Activated CD4-positive, alpha-beta T cell treated with anti-CD3 and anti-CD28 coated beads, Interleukin-2, amount 50 U/mL, for 48 hours (primary cell): ENCODE results near the gene LIN37.

Experiments
- DNase-seq, 2 experiments: peaks; one replicate each; pipeline ENCODE4 v3.0.0-alpha.2; 2020

The LIN37 gene

GRCh38 chr19:35775298-35776101 is 27.1 kb downstream of the LIN37 start, which contains the start of gene ARHGAP33:
Gene ARHGAP33, plus strand, starts transcription at chr19:35775564. Its CDS starts 95 bp downstream, at chr19:35775659.
- DNase-seq: peak; percentile 100

GRCh38 chr19:35776102-35776788 is 27.9 kb downstream of the LIN37 start:
- no peak for DNase-seq

GRCh38 chr19:35777086-35777841 is 28.9 kb downstream of the LIN37 start:
- DNase-seq: no peak

GRCh38 chr19:35777961-35778360 is 29.6 kb downstream of the LIN37 start:
- no peak for DNase-seq

- DNase-seq: no peak
These were observed 30.7 kb downstream of the LIN37 start for GRCh38 chr19:35779033-35779432.

DNA sequence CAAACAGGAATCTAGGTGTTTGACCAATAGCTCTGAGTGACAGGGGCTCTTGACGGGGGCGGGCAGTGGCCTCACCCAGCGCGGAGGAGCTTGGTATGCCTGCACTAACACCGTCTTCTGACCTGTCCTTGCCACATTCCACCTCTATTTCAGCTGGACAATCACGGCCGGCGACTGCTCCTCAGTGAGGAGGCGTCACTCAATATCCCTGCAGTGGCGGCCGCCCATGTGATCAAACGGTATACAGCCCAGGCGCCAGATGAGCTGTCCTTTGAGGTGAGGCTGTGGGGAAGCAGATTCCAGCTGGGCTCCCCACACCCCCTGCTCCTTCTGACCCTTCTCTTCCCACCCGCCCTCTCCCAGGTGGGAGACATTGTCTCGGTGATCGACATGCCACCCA is 31.7 kb downstream of the LIN37 start:
- DNase-seq: no peak

DNA sequence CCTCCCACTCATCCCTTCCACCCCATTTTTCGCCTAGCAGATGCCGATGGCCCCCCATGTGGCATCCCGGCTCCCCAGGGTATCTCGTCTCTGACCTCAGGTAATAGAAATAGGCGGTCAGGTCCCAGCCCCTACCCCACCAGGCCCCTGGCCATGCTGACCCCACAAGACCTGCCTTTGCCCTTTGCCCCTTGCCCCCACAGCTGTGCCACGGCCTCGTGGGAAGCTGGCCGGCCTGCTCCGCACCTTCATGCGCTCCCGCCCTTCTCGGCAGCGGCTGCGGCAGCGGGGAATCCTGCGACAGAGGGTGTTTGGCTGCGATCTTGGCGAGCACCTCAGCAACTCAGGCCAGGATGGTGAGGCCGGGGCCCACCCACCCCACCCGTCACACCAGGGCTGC is 32.3 kb downstream of the LIN37 start:
- DNase-seq: no peak

GRCh38 chr19:35781650-35782049 is 33.3 kb downstream of the LIN37 start:
- DNase-seq: no peak

DNA sequence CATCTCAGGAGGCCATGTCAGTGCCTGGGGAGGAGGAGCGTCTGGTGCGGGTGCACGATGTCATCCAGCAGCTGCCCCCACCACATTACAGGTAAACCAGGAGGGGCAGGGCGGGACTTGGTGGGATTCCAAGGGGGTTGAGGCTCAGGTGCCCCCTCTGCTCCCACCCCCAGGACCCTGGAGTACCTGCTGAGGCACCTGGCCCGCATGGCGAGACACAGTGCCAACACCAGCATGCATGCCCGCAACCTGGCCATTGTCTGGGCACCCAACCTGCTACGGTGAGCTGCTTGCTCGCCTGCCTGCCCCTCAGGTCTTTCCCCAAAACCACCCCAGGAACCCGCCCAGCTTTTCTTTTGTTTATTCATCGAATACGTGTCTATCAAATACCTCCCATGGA is 34.2 kb downstream of the LIN37 start:
- no peak for DNase-seq

GRCh38 chr19:35783469-35784434 is 35.4 kb downstream of the LIN37 start:
- no peak for DNase-seq

- no peak for DNase-seq
These were observed 36.3 kb downstream of the LIN37 start for GRCh38 chr19:35784503-35785338.

GRCh38 chr19:35785339-35785627 is 36.9 kb downstream of the LIN37 start:
- DNase-seq: no peak

DNA sequence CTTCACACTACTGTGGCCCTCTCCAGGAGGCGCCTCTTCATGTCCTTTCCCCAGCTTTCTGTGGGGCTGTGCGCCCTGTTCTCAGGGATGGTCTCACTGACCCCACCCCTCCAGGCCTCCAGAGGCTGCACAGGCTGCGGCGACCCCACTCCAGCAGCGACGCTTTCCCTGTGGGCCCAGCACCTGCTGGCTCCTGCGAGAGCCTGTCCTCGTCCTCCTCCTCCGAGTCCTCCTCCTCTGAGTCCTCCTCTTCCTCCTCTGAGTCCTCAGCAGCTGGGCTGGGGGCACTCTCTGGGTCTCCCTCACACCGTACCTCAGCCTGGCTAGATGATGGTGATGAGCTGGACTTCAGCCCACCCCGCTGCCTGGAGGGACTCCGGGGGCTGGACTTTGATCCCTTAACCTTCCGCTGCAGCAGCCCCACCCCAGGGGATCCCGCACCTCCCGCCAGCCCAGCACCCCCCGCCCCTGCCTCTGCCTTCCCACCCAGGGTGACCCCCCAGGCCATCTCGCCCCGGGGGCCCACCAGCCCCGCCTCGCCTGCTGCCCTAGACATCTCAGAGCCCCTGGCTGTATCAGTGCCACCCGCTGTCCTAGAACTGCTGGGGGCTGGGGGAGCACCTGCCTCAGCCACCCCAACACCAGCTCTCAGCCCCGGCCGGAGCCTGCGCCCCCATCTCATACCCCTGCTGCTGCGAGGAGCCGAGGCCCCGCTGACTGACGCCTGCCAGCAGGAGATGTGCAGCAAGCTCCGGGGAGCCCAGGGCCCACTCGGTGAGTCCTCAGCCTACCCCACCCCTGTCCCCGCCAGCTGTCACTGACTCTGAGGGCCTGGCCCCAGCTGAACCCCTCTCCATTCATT is 38.2 kb downstream of the LIN37 start:
- no peak for DNase-seq

DNA sequence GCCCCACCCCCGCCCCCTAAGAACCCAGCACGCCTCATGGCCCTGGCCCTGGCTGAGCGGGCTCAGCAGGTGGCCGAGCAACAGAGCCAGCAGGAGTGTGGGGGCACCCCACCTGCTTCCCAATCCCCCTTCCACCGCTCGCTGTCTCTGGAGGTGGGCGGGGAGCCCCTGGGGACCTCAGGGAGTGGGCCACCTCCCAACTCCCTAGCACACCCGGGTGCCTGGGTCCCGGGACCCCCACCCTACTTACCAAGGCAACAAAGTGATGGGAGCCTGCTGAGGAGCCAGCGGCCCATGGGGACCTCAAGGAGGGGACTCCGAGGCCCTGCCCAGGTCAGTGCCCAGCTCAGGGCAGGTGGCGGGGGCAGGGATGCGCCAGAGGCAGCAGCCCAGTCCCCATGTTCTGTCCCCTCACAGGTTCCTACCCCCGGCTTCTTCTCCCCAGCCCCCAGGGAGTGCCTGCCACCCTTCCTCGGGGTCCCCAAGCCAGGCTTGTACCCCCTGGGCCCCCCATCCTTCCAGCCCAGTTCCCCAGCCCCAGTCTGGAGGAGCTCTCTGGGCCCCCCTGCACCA is 38.9 kb downstream of the LIN37 start:
- DNase-seq: no peak

DNA sequence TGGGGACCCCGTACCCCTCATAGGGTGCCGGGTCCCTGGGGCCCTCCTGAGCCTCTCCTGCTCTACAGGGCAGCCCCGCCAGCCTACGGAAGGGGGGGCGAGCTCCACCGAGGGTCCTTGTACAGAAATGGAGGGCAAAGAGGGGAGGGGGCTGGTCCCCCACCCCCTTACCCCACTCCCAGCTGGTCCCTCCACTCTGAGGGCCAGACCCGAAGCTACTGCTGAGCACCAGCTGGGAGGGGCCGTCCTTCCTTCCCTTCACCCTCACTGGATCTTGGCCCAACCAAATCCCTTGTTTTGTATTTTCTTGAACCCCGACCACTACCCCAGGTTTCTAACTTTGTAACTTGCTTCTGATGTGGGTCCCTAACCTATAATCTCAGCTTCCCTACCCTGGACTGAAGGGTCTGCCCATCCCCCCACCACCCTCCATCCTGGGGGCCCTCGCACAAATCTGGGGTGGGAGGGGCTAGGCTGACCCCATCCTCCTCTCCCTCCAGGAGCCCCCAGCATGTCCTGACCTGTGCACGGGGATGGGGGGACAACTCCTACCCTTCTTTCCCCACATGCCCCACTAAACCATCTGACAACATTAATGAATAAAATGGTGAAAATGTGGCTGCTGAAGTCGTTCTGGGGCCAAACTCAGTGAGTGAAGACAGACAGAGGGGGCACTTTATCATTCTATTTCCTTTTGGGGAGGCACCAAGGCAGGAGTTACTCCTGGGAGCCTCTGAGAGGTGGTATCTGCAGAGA is 40.0 kb downstream of the LIN37 start:
- no peak for DNase-seq

DNA sequence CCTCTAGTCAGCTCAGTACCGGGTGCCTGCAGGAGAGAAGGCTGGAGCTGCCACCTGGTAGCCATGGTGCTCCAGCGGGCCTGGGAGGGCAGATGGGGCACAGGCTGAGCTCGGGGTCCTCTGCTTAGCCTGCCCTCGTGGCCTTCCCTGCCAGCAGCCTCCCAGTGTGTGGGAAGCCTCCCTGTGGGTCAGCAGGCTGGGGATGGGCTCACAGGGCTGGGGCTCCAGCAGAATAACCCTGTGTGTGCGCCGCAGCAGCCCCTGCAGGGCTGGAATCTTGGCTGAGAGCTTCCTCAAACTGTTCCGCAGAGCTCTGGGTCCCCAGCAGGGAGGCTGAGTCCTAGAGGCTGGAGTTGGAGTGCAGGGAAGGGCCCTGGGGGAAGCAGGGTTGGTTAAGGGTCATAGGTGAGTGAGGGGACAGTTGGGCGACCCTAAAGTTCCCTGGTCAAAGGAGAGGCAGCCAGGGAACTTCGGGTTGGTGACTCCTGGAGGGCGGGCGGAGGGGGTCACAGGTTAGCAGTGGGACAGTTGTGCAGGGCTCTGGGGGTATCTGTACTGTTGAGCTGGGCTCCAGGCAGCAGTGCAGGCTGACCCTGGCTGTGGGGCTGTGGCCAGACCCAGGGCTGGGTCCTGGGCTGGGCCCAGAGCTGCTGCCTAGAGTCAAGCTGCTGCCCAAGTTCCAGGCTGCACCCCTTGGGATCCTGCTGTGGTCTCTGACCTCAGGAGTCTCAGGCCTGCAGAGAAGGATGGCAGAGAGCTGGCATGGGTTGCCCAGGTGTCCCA is 41.0 kb downstream of the LIN37 start:
- no peak for DNase-seq

GRCh38 chr19:35789978-35790944 is 41.9 kb downstream of the LIN37 start:
- no peak for DNase-seq
